ENCODE data around the gene DYNC1I1. TPM values are rescaled to one million over a fixed set of nuclear protein-coding genes. Genes with fewer than 3 reads are reported as not detected.

DYNC1I1 gene
- total RNA-seq, 1 experiment from 2014 or later: 3.2 TPM

GRCh38 chr7:96045181-96045580 is 272.8 kb downstream of the DYNC1I1 start:
- no peak overlapping the region for H4K5ac ChIP-seq (ENCODE audit: insufficient read length, low read depth, low read length)
- H4K8ac ChIP-seq (replicated peaks; ENCODE audit: insufficient read length, low read depth, low read length): no peak overlapping the region
- H2BK20ac ChIP-seq (ENCODE audit: low read depth, low read length, poor library complexity, severe bottlenecking): no peak overlapping the region
- Mint-ChIP-seq H3K4me1 (peaks cover 3 to 7% of the 10 kb centered on the region in 2 experiments), H3K36me3 (ENCODE audit: insufficient read depth in 1 of 3, low read depth in 3 of 3) (no peaks in the 10 kb centered on the region), H3K9me3 (no peaks in the 10 kb centered on the region), H3K4me3 (no peak overlapping the region), H3K27ac (no peak overlapping the region), H3K27me3 (ENCODE audit: low read depth) (no peaks in the 10 kb centered on the region)
- H3K56ac ChIP-seq (ENCODE audit: insufficient read length, low read depth, low read length): no peak overlapping the region
- no peaks in the 10 kb centered on the region for H3K23me2 ChIP-seq (ENCODE audit: insufficient read length, low read depth, low read length, poor library complexity, severe bottlenecking)
- no peak overlapping the region for H3K27ac ChIP-seq (ENCODE audit: insufficient read length, low read depth, low read length)
- DNase-seq: no peak
- H4K91ac ChIP-seq (ENCODE audit: insufficient read length, low read depth, low read length): no peak overlapping the region
- no peak overlapping the region for H2BK15ac ChIP-seq (ENCODE audit: low read depth, low read length)
- no peak overlapping the region for H3K14ac ChIP-seq (ENCODE audit: insufficient read depth, low read length)
- no peaks in the 10 kb centered on the region for H3K79me1 ChIP-seq (ENCODE audit: insufficient read depth, low read depth, low read length, poor library complexity, severe bottlenecking)
- no peak for TF ChIP-seq CTCF (conservative IDR thresholded peaks at IDR 0.05)
- H3K4me1 ChIP-seq (ENCODE audit: insufficient read depth, low read length): peaks cover 2% of the 10 kb centered on the region; the same call in 1 of the 2 replicates
- H3K23ac ChIP-seq (ENCODE audit: insufficient read length, low read depth, low read length): no peak overlapping the region
- H3T11ph ChIP-seq (ENCODE audit: low read length): no peak overlapping the region
- H2BK12ac ChIP-seq (ENCODE audit: insufficient read length, low read depth, low read length): no peak overlapping the region
- H3K4me2 ChIP-seq (ENCODE audit: insufficient read depth, insufficient read length, low read length): no peak overlapping the region
- no peaks in the 10 kb centered on the region for H3K9me3 ChIP-seq (ENCODE audit: control insufficient read depth, low read depth, low read length)
- H2BK120ac ChIP-seq (ENCODE audit: low read depth, low read length, poor library complexity, severe bottlenecking): no peak overlapping the region
- no peak overlapping the region for H3K4ac ChIP-seq (ENCODE audit: low read depth, low read length)
- no peaks in the 10 kb centered on the region for H4K20me1 ChIP-seq (ENCODE audit: control insufficient read depth, insufficient read depth, insufficient read length)
- H3K79me2 ChIP-seq (ENCODE audit: insufficient read depth, low read length): no peaks in the 10 kb centered on the region
- no peak overlapping the region for H2BK5ac ChIP-seq (ENCODE audit: insufficient read length, low read length)
- no CpG with 5 or more reads among the region's 3 CpGs for WGBS (ENCODE audit: extremely low coverage, insufficient read length, low lambda C conversion rate)
- no peaks in the 10 kb centered on the region for H3K27me3 ChIP-seq (ENCODE audit: insufficient read depth, low read length)
- H3K9ac ChIP-seq (ENCODE audit: extremely low read depth, insufficient read length, low read length): no peak overlapping the region
- no peak overlapping the region for H2AK5ac ChIP-seq (ENCODE audit: insufficient read length, low read length)
- H2AFZ ChIP-seq (ENCODE audit: low read length): no peak overlapping the region
- H3K18ac ChIP-seq (ENCODE audit: insufficient read length, low read depth, low read length): no peak overlapping the region
